NAMALWA (cell line): ENCODE measurements around the gene DRGX.

Source experiments
- DNase-seq: peaks from one replicate; pipeline ENCODE4 v3.0.0-alpha.2; 2015; ENCODE audit warnings: low spot score

The DRGX gene

GRCh38 chr10:49335364-49335972 is 60.4 kb downstream of the DRGX start:
- peak; percentile 3 for DNase-seq

GRCh38 chr10:49334964-49335363 is 60.9 kb downstream of the DRGX start:
- DNase-seq: no peak

- DNase-seq: no peak
These were observed 62.7 kb downstream of the DRGX start for GRCh38 chr10:49333192-49333591.

- DNase-seq: no peak
These were observed 63.1 kb downstream of the DRGX start for GRCh38 chr10:49332768-49333167.

DNA sequence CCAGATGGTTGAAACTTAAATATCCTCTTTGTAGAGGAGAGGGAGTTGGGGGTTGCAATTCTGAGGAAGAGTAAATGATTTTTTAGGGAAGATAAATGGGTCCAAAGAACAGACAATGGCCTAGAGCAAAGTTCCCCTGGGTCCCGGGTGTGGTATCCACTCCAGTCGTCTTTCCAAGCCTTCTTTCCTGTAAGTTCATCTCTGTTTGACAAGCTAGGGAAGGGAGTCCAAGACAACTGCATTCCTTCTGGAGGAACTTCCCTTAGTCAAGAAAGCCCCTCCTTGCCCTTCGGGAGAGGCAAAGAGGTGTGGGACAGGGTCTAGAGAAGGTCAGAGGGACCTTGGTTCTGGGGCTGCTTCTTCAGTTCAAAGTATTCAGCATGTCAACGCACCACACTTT is 63.6 kb downstream of the DRGX start:
- no peak for DNase-seq

DNA sequence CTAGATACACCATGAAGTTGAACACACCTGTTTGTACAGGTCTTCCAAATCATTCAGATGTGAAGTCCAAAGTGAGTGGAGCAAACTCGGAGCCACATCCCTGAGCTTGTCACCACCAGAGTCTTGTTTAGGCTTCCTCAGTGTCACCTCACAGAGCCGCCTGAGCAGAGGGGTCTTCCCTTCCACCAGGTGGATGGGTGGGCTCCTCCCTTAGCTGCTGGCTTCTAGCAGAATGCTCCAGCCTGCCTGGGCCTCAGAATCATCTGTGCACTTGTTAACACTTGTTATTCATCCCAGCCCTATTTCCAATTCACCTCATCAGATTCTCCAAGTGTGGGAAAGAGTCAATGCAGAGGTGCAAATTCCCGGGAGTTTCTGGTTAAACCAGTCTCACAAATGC is 64.5 kb downstream of the DRGX start:
- DNase-seq: no peak

GRCh38 chr10:49330127-49330665 is 65.7 kb downstream of the DRGX start:
- DNase-seq: no peak

GRCh38 chr10:49329146-49329505 is 66.8 kb downstream of the DRGX start:
- DNase-seq: no peak

GRCh38 chr10:49328401-49329145 is 67.3 kb downstream of the DRGX start:
- DNase-seq: no peak

GRCh38 chr10:49327036-49327813 is 68.7 kb downstream of the DRGX start:
- DNase-seq: no peak

- DNase-seq: no peak
These were observed 69.7 kb downstream of the DRGX start for GRCh38 chr10:49325916-49326783.

DNA sequence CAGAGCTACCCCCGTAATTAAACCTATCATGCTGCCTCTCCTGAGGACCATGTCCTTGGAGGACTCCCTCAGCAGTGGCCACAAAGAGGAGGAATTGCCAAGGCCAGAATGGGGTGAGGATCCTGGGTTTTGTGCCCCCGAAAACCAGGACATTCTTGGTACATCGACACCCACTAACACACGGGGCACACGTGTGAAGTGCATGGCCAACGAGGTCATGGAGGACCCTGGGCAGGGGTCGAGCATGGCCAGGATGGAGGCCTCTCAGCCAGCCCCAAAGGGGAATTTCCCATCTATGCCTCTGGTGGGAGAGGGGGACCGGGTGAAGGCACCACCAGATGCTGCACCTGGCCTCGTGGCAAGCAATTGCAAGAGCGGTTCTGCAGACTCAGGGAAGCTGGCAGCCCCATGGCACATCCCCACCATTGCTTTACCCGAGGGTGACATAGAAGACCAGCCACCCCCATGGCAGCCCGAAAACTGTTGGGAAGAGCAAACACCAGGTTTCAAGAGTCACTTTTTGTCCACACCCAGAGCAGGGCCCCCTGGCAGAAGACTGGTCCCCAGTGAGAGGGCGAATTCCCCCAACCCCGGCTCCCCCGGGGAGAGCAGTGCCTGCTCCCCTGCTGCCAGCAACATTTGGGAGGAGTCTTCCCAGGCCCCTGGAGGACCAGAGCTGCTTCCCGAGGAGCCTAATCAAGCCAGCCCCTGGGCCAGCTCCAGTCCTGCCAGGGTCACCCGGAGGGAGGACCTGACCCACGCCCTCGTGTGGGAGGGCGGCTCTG is 70.6 kb downstream of the DRGX start:
- no peak for DNase-seq

GRCh38 chr10:49324711-49325110 is 71.2 kb downstream of the DRGX start:
- no peak for DNase-seq

GRCh38 chr10:49323896-49324270 is 72.0 kb downstream of the DRGX start:
- no peak for DNase-seq

GRCh38 chr10:49323171-49323895 is 72.6 kb downstream of the DRGX start:
- DNase-seq: no peak

DNA sequence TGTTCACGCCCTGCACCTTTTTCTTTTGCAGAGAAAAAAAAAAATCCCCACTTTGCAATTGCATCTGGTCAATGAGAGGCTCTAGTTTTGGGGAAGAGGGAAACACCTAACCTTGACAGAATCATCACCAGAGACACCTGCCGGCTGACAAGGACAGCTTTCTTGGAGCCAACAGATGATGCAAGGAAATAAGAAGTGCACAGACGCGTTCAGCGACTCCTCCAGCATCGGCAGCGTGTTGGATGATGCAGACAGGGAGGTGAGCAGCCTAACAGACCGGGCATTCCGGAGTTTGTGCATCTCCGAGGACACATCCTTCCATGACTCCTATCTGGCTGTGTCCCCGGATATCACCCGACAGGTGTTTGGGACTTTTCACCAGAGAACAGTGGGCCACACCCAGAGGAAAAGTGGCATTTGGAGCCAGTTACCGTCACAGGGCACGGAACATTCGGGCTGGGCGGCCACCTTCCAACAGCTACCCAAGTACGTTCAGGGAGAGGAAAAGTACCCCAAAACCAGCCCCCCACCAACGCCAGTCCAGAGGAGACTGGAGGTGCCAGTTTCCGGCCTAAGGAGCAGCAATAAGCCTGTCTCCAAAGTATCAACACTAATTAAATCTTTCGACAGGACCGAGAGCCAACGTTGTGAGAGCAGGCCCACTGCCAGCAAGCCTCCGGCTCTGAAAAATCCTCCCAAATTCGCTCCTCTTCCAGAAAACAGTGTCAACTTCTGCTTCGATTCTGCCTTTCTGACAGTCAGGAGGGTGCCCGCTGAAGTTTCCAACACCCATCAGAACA is 73.3 kb downstream of the DRGX start:
- DNase-seq: no peak

GRCh38 chr10:49321021-49321420 is 74.9 kb downstream of the DRGX start:
- DNase-seq: no peak

GRCh38 chr10:49320191-49320590 is 75.7 kb downstream of the DRGX start:
- no peak for DNase-seq

- DNase-seq: no peak
These were observed 76.7 kb downstream of the DRGX start for GRCh38 chr10:49319206-49319605.

DNA sequence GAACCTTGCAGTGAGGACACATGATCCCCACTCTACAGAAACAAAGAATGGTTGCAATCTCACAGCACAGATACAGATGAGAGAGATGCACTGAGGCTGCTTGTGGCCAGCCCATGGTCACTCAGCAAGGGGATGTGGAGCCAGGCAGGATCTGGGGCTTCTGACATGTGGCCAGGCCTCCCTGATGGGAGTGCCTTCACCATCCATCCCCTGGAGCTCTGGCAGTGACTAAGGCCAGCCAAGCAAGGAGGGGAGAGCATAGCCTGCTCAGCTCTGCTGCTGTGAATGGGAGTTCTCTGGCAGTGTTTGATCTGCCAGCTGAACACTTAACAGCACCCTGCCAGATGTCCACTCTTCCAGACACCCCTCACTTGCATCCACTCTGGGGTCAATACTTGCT is 77.1 kb downstream of the DRGX start:
- no peak for DNase-seq
